Embryonic facial prominence (tissue), 1 donor: ENCODE measurements around the gene TNNT2.

Experiments used
- DNase-seq: peaks from one replicate; pipeline ENCODE4 v3.0.0-alpha.2; 2016; ENCODE audit errors: extremely low spot score

TNNT2 gene

GRCh38 chr1:201376464-201377374 is 761 bp downstream of the TNNT2 start:
- DNase-seq = no peak

- DNase-seq = no peak
Measured at GRCh38 chr1:201376107-201376463, 1.4 kb downstream of the TNNT2 start.

GRCh38 chr1:201375169-201375568 is 2.3 kb downstream of the TNNT2 start:
- DNase-seq = no peak

GRCh38 chr1:201374364-201374763 is 3.1 kb downstream of the TNNT2 start:
- DNase-seq = no peak

- DNase-seq = no peak
Measured at GRCh38 chr1:201371792-201372191, 5.7 kb downstream of the TNNT2 start.

GRCh38 chr1:201371276-201371675 is 6.2 kb downstream of the TNNT2 start:
- DNase-seq = no peak

- DNase-seq = no peak
Measured at GRCh38 chr1:201370500-201370899, 7.0 kb downstream of the TNNT2 start.

- no peak for DNase-seq
Measured at GRCh38 chr1:201369209-201369608, 8.3 kb downstream of the TNNT2 start.

- no peak for DNase-seq
Measured at GRCh38 chr1:201366696-201367095, 10.8 kb downstream of the TNNT2 start.

GRCh38 chr1:201365251-201365650 is 12.2 kb downstream of the TNNT2 start:
- DNase-seq = no peak

GRCh38 chr1:201364808-201365105 is 12.7 kb downstream of the TNNT2 start:
- DNase-seq = no peak

- DNase-seq = no peak
Measured at GRCh38 chr1:201363467-201363866, 14.0 kb downstream of the TNNT2 start.

- no peak for DNase-seq
Measured at GRCh38 chr1:201362906-201363305, 14.6 kb downstream of the TNNT2 start.

- no peak for DNase-seq
Measured at GRCh38 chr1:201361652-201362504, 15.6 kb downstream of the TNNT2 start.

- no peak for DNase-seq
Measured at GRCh38 chr1:201360901-201361651, 16.4 kb downstream of the TNNT2 start.

GRCh38 chr1:201360486-201360885 is 17.0 kb downstream of the TNNT2 start:
- no peak for DNase-seq

GRCh38 chr1:201359873-201360210 is 17.6 kb downstream of the TNNT2 start:
- no peak for DNase-seq

- DNase-seq = no peak
Measured at GRCh38 chr1:201359031-201359872, 18.2 kb downstream of the TNNT2 start.

GRCh38 chr1:201358596-201358995 is 18.9 kb downstream of the TNNT2 start:
- no peak for DNase-seq

- DNase-seq = no peak
Measured at GRCh38 chr1:201357636-201358348, 19.7 kb downstream of the TNNT2 start.

- DNase-seq = no peak
Measured at GRCh38 chr1:201357211-201357610, 20.3 kb downstream of the TNNT2 start.
